Bladder microvascular endothelial cell (primary cell): Measurements from ENCODE around the gene C1QA. TPM values are rescaled to one million over a fixed set of nuclear protein-coding genes. Genes with fewer than 3 reads are reported as not detected.

ENCODE experiments used
- total RNA-seq: library from RNA; depleted of rRNA; stranded (reverse); fragments of >200 nt; gene quantifications from 2 replicates; pipeline ENCODE4 v1.2.3, GENCODE V29; 2014

C1QA gene
- not detected in 2 replicates for total RNA-seq

GRCh38 chr1:22636353-22636752 lies at the start of gene C1QA:
Gene C1QA, plus strand, starts transcription at chr1:22636628. Its CDS starts 989 bp downstream, at chr1:22637617.

GRCh38 chr1:22643381-22643780 lies 7.0 kb downstream of the C1QA start, which contains the start of gene C1QC:
Gene C1QC, plus strand, starts transcription at chr1:22643633. Its CDS starts 391 bp downstream, at chr1:22644024.

GRCh38 chr1:22652881-22653316 lies 16.5 kb downstream of the C1QA start, which contains the start of gene C1QB:
Gene C1QB, plus strand, starts transcription at chr1:22653236. Its CDS starts 6,227 bp downstream, at chr1:22659463.

Other genes with a start within 250 kb of the C1QA start
- 5.8 and 14.3 TPM in 2 replicates for gene ZBTB40, start 184.8 kb upstream of the C1QA start, total RNA-seq
- not detected in 2 replicates for gene EPHA8, start 73.1 kb upstream of the C1QA start, total RNA-seq
- gene C1QC, start 7.0 kb downstream of the C1QA start, total RNA-seq, result not detected in 2 replicates
- not detected in 2 replicates for gene C1QB, start 16.6 kb downstream of the C1QA start, total RNA-seq
- gene EPHB2, start 74.2 kb downstream of the C1QA start, total RNA-seq, result 7.0 and 66.9 TPM in 2 replicates